ENCODE data around the gene PASK. TPM values are rescaled to one million over a fixed set of nuclear protein-coding genes. Genes with fewer than 3 reads are reported as not detected.

PASK gene
- total RNA-seq, 1 experiment from 2014 or later: 21.1 TPM

DNA sequence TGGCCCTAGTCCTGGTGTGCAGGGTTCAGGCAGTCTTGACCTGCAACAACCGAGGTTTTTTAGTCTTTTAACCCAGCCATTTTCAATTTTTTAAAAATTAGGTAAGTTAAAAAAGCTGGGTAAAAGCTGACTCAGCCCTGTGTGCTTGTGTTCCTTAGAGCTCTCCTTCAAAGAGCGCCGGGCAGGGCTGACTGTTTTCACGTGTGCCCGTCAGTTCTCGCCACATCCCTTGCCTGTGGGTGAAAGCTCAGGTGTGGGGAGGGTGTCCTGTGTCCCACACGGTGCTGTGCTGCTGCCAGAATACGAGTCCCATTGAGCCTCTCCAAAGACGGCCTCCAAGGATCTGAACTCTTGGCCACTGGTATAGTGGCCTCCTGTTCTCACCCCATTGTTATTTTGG lies 33.9 kb upstream of the PASK start:
- intact Hi-C loops (cut with micrococcal nuclease; ENCODE audit: unreplicated experiment): no loop called here
- Histone ChIP-seq H3K27me3 (replicated peaks; ENCODE audit: control insufficient read depth, insufficient read depth, low read length) (no peaks in the 10 kb centered on the region), H3K4me1 (no peaks in the 10 kb centered on the region), H3K9me3 (no peaks in the 10 kb centered on the region), H3K36me3 (ENCODE audit: control insufficient read depth, insufficient read depth, low read length) (no peaks in the 10 kb centered on the region), H3K4me3 (ENCODE audit: low read depth, low read length) (no peak overlapping the region)
- no peak for DNase-seq
- no peak overlapping the region for H3K27ac Mint-ChIP-seq (ENCODE audit: unreplicated experiment)
- CTCF ChIA-PET: no interaction called here
- BruUV-seq (replicated peaks): no TSS peak
- H3K9me3 Mint-ChIP-seq (ENCODE audit: unreplicated experiment): no peaks in the 10 kb centered on the region
- H3K27me3 Mint-ChIP-seq (ENCODE audit: insufficient read depth, unreplicated experiment): no peaks in the 10 kb centered on the region
- no peaks in the 10 kb centered on the region for H3K36me3 Mint-ChIP-seq (ENCODE audit: insufficient read depth, unreplicated experiment)
- TF ChIP-seq, protein P1, sequence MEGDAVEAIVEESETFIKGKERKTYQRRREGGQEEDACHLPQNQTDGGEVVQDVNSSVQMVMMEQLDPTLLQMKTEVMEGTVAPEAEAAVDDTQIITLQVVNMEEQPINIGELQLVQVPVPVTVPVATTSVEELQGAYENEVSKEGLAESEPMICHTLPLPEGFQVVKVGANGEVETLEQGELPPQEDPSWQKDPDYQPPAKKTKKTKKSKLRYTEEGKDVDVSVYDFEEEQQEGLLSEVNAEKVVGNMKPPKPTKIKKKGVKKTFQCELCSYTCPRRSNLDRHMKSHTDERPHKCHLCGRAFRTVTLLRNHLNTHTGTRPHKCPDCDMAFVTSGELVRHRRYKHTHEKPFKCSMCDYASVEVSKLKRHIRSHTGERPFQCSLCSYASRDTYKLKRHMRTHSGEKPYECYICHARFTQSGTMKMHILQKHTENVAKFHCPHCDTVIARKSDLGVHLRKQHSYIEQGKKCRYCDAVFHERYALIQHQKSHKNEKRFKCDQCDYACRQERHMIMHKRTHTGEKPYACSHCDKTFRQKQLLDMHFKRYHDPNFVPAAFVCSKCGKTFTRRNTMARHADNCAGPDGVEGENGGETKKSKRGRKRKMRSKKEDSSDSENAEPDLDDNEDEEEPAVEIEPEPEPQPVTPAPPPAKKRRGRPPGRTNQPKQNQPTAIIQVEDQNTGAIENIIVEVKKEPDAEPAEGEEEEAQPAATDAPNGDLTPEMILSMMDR (IDR thresholded peaks at IDR 0.05; ENCODE audit: insufficient read depth in 1 of 2, low read depth in 1 of 2, low read length in 1 of 2, severe bottlenecking in 1 of 2, unreplicated experiment in 1 of 2): no peak
- POLR2A ChIA-PET: no interaction called here
- H3K4me3 Mint-ChIP-seq (ENCODE audit: unreplicated experiment): no peak overlapping the region
- no peaks in the 10 kb centered on the region for H3K4me1 Mint-ChIP-seq (ENCODE audit: low read depth, unreplicated experiment)

DNA sequence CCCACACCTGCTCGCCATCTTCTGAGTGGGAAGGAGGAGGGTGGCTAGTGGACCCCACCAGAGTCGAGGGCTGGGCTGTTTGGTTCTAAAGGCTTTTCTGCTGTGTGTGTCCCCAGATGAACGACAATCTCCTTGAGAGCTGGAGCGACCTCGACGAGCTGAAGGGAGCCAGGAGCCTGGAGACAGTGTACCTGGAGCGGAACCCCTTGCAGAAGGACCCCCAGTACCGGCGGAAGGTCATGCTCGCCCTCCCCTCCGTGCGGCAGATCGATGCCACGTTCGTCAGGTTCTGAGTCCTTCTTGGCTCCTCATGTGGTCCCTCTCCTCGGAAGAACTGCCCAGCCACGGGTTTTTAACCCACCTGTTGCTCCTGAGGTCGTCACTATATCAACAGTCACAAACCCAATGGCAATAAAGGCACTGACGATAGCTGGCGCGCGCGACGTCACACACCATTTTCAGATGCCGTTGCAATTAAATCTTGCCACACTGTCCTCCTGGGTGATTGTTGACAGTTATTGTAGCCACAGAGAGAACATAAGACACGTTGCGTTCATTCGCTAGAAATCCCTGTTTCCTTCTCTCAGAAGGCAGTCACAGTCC lies 33.4 kb upstream of the PASK start:
- ChIA-PET CTCF (no interaction called here), POLR2A (no interaction called here)
- TF ChIP-seq, protein P1 (IDR thresholded peaks at IDR 0.05; ENCODE audit: insufficient read depth in 1 of 2, low read depth in 1 of 2, low read length in 1 of 2, severe bottlenecking in 1 of 2, unreplicated experiment in 1 of 2): no peak
- Mint-ChIP-seq H3K27ac (ENCODE audit: unreplicated experiment) (no peak overlapping the region), H3K36me3 (ENCODE audit: insufficient read depth, unreplicated experiment) (no peaks in the 10 kb centered on the region), H3K27me3 (ENCODE audit: insufficient read depth, unreplicated experiment) (no peaks in the 10 kb centered on the region), H3K4me3 (ENCODE audit: unreplicated experiment) (no peak overlapping the region), H3K4me1 (ENCODE audit: low read depth, unreplicated experiment) (no peaks in the 10 kb centered on the region), H3K9me3 (ENCODE audit: unreplicated experiment) (no peaks in the 10 kb centered on the region)
- H3K4me1 ChIP-seq: no peaks in the 10 kb centered on the region
- H3K27me3 ChIP-seq (replicated peaks; ENCODE audit: control insufficient read depth, insufficient read depth, low read length): no peaks in the 10 kb centered on the region
- intact Hi-C loops (cut with micrococcal nuclease; ENCODE audit: unreplicated experiment): no loop called here
- H3K9me3 ChIP-seq: no peaks in the 10 kb centered on the region
- no peak overlapping the region for H3K4me3 ChIP-seq (ENCODE audit: low read depth, low read length)
- no peak for DNase-seq
- no TSS peak for BruUV-seq (replicated peaks)
- no peaks in the 10 kb centered on the region for H3K36me3 ChIP-seq (ENCODE audit: control insufficient read depth, insufficient read depth, low read length)

DNA sequence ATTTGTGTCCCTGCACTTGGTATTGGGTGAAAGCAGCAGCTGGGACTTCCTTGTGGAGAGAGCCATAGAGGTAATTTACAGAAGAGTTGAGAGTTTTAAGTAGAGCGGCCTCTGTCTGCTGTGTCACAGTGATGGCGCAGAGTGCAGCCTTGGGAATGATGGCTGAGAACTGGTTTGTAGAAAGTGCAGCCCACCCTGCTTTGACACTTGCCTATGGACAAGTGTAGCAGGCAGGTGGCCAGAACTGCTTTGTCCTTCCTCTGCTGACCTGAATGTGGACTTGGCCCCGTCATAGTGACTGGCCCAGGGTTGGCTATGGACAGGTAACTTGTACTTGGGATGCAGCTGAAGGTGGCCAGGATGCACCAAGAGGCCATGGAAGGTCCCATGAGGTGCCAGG lies 32.9 kb upstream of the PASK start:
- intact Hi-C loops (cut with micrococcal nuclease; ENCODE audit: unreplicated experiment): no loop called here
- H3K27me3 ChIP-seq (replicated peaks; ENCODE audit: control insufficient read depth, insufficient read depth, low read length): no peaks in the 10 kb centered on the region
- no peaks in the 10 kb centered on the region for H3K27me3 Mint-ChIP-seq (ENCODE audit: insufficient read depth, unreplicated experiment)
- ChIA-PET POLR2A (no interaction called here), CTCF (no interaction called here)
- H3K27ac Mint-ChIP-seq (ENCODE audit: unreplicated experiment): no peak overlapping the region
- no peaks in the 10 kb centered on the region for H3K4me1 ChIP-seq
- no peaks in the 10 kb centered on the region for H3K36me3 ChIP-seq (ENCODE audit: control insufficient read depth, insufficient read depth, low read length)
- no peaks in the 10 kb centered on the region for H3K9me3 Mint-ChIP-seq (ENCODE audit: unreplicated experiment)
- no peaks in the 10 kb centered on the region for H3K9me3 ChIP-seq
- TF ChIP-seq, protein P1 (IDR thresholded peaks at IDR 0.05; ENCODE audit: insufficient read depth in 1 of 2, low read depth in 1 of 2, low read length in 1 of 2, severe bottlenecking in 1 of 2, unreplicated experiment in 1 of 2): no peak
- no peak overlapping the region for H3K4me3 ChIP-seq (ENCODE audit: low read depth, low read length)
- BruUV-seq (replicated peaks): no TSS peak
- H3K4me1 Mint-ChIP-seq (ENCODE audit: low read depth, unreplicated experiment): no peaks in the 10 kb centered on the region
- H3K4me3 Mint-ChIP-seq (ENCODE audit: unreplicated experiment): no peak overlapping the region
- no peak for DNase-seq
- H3K36me3 Mint-ChIP-seq (ENCODE audit: insufficient read depth, unreplicated experiment): no peaks in the 10 kb centered on the region

Data from Caco-2 (cell line).